HepG2 (cell line): Measurements from ENCODE around the gene FGF19. TPM values are rescaled to one million over a fixed set of nuclear protein-coding genes. Genes with fewer than 3 reads are reported as not detected.

Source experiments
- AHDC1 ChIP-seq: sonication (generic); formaldehyde crosslinking; IDR thresholded peaks from 2 replicates; pipeline ENCODE4 v1.5.1; 2020; ENCODE audit warnings: mild to moderate bottlenecking, missing genetic modification reagents, borderline replicate concordance
- AKAP8 ChIP-seq: sonication (generic); formaldehyde crosslinking; IDR thresholded peaks from 2 replicates; pipeline ENCODE4 v1.5.1; 2020; ENCODE audit warnings: mild to moderate bottlenecking, missing genetic modification reagents
- ELF3 ChIP-seq: IDR thresholded peaks from 2 replicates; pipeline ENCODE4 v1.6.1; 2016; ENCODE audit warnings: missing genetic modification reagents, missing compliant biosample characterization
- MYC ChIP-seq: sonication (generic); formaldehyde crosslinking; IDR thresholded peaks from 2 replicates; pipeline ENCODE4 v1.9.0; 2021; ENCODE audit warnings: missing genetic modification reagents, borderline replicate concordance
- NFATC3 ChIP-seq: sonication (generic); formaldehyde crosslinking; IDR thresholded peaks from 2 replicates; pipeline ENCODE4 v1.5.1; 2020; ENCODE audit warnings: mild to moderate bottlenecking, missing genetic modification reagents
- RELA ChIP-seq: sonication (generic); formaldehyde crosslinking; IDR thresholded peaks from 2 replicates; pipeline ENCODE4 v1.4.0; 2020; ENCODE audit warnings: missing genetic modification reagents
- RFX5 ChIP-seq: IDR thresholded peaks from 2 replicates; pipeline ENCODE4 v1.6.1; 2011; ENCODE audit warnings: low read depth, low read length, improper control_type of control experiment
- SMC3 ChIP-seq: IDR thresholded peaks from 2 replicates; pipeline ENCODE4 v1.6.1; 2011; ENCODE audit warnings: low read length, improper control_type of control experiment
- SMYD3 ChIP-seq: sonication (generic); formaldehyde crosslinking; IDR thresholded peaks from 2 replicates; pipeline ENCODE4 v1.8.1; 2023; ENCODE audit warnings: mild to moderate bottlenecking, missing genetic modification reagents
- SOX13 ChIP-seq, 3 experiments: fragments of 450-650 bp in 1 of 3; sonication (generic) in 1 of 3; formaldehyde crosslinking in 1 of 3; IDR thresholded peaks in 2 of 3; conservative IDR thresholded peaks in 1 of 3; 2 replicates each; pipeline versions ENCODE4 v1.5.0 to v1.6.1; 2016 to 2020; ENCODE audit warnings: antibody characterized with exemption in 1 of 3, mild to moderate bottlenecking in 1 of 3, missing compliant biosample characterization in 1 of 3, missing genetic modification reagents in 1 of 3, moderate library complexity in 1 of 3
- polyA plus RNA-seq, 8 experiments: library from polyadenylated mRNA; depleted of rRNA in 3 of 8; stranded (reverse) in 7 of 8; unstranded in 1 of 8; fragments of >200 nt; fragmentation: Illumina TruSeq in 4 of 8; extraction: Trizol in 4 of 8; gene quantifications; 2 replicates each; pipeline versions ENCODE4 v1.2.1 to v1.2.3, GENCODE V29; 2011 to 2016; ENCODE audit warnings: low read depth in 4 of 8, missing spikeins in 1 of 8, mixed read lengths in 1 of 8; ENCODE audit not compliant: insufficient read depth in 1 of 8
- total RNA-seq, 5 experiments: library from RNA; depleted of rRNA; stranded (reverse); fragments of >200 nt; fragmentation: Illumina TruSeq; extraction: Trizol; gene quantifications; 2 replicates each; pipeline ENCODE4 v1.2.3, GENCODE V29; 2016; ENCODE audit warnings: low read depth in 1 of 5
- TF ChIP-seq, protein P1 (sequence below): sonication (generic); formaldehyde crosslinking; IDR thresholded peaks from 2 replicates; pipeline ENCODE4 v1.4.0; 2020; ENCODE audit warnings: missing genetic modification reagents
- TF ChIP-seq, protein P2 (sequence below): sonication (generic); formaldehyde crosslinking; IDR thresholded peaks from 2 replicates; pipeline ENCODE4 v1.5.0; 2020; ENCODE audit warnings: mild to moderate bottlenecking, missing genetic modification reagents, moderate library complexity
- TF ChIP-seq, protein P3 (sequence below): sonication (generic); formaldehyde crosslinking; IDR thresholded peaks from 2 replicates; pipeline ENCODE4 v1.4.0; 2020; ENCODE audit warnings: missing genetic modification reagents, low read depth, mild to moderate bottlenecking, borderline replicate concordance
- TF ChIP-seq, protein P4 (sequence below): sonication (generic); formaldehyde crosslinking; conservative IDR thresholded peaks from 2 replicates; pipeline ENCODE4 v1.8.0; 2022; ENCODE audit warnings: missing genetic modification reagents

The FGF19 gene
- total and polyA plus RNA-seq, 2 of the 13 experiments (the other 11 are each of a cell fraction or from before 2014, with no cell fraction given): 0.07 TPM; not detected in 1

DNA sequence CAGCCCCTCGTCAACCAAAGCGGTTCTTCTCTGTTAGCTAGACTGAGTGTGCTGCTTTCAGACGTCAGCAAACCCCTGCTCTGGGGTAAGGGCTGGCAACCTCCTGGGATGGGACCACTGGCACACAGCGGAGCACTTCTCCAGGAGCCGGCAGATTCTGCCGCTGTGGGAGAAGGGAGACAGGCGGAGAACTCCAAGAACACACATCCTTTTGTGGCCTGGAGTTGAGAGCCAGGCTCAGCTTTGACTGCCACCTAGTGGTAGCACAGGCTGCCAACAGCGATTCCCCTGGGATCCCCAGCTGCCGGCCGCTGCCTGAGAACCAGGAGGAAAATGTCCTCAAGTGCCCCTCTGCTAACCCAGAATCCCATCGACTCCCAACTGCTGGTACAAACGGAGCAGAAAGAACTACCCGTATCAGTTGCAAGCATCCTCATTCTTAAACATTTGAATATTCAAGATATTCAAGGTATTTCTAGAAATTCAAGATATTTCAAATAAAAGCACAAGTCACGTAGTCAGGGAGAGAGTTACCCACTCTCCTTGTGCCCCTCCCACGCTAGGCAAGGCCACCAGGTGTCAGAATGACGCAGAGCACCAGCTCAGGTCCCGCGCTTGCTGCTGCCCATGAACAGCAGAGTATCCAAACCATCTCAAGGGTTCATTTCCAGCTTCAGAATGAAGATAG is 33.5 kb downstream of the FGF19 start (continued):
- TF ChIP-seq AHDC1 (CRISPR knock-in tag) (peak; percentile 29; the same call in 1 of the 2 replicates), AKAP8 (CRISPR knock-in tag) (no peak), SOX13 (IDR thresholded peaks at IDR 0.05) (no peak), SOX13 (CRISPR knock-in tag; conservative IDR thresholded peaks at IDR 0.05 in 1 of 2, IDR thresholded peaks at IDR 0.05 in 1 of 2) (peak in 1 of 2 experiments; percentile 35; a peak in 2 of 4 replicates), ELF3 (peak; percentile 60; the same call in 1 of the 2 replicates), SMYD3 (CRISPR knock-in tag) (no peak), RFX5 (no peak), SMC3 (peak; percentile 90), MYC (CRISPR knock-in tag) (peak; percentile 32; the same call in 1 of the 2 replicates), NFATC3 (CRISPR knock-in tag) (0 out of 2 replicates have a peak, but pooled peaks have one; percentile 48), RELA (CRISPR knock-in tag) (no peak)
- TF ChIP-seq, protein P1, sequence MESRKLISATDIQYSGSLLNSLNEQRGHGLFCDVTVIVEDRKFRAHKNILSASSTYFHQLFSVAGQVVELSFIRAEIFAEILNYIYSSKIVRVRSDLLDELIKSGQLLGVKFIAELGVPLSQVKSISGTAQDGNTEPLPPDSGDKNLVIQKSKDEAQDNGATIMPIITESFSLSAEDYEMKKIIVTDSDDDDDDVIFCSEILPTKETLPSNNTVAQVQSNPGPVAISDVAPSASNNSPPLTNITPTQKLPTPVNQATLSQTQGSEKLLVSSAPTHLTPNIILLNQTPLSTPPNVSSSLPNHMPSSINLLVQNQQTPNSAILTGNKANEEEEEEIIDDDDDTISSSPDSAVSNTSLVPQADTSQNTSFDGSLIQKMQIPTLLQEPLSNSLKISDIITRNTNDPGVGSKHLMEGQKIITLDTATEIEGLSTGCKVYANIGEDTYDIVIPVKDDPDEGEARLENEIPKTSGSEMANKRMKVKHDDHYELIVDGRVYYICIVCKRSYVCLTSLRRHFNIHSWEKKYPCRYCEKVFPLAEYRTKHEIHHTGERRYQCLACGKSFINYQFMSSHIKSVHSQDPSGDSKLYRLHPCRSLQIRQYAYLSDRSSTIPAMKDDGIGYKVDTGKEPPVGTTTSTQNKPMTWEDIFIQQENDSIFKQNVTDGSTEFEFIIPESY (CRISPR knock-in tag): peak; percentile 84
- TF ChIP-seq, protein P2, sequence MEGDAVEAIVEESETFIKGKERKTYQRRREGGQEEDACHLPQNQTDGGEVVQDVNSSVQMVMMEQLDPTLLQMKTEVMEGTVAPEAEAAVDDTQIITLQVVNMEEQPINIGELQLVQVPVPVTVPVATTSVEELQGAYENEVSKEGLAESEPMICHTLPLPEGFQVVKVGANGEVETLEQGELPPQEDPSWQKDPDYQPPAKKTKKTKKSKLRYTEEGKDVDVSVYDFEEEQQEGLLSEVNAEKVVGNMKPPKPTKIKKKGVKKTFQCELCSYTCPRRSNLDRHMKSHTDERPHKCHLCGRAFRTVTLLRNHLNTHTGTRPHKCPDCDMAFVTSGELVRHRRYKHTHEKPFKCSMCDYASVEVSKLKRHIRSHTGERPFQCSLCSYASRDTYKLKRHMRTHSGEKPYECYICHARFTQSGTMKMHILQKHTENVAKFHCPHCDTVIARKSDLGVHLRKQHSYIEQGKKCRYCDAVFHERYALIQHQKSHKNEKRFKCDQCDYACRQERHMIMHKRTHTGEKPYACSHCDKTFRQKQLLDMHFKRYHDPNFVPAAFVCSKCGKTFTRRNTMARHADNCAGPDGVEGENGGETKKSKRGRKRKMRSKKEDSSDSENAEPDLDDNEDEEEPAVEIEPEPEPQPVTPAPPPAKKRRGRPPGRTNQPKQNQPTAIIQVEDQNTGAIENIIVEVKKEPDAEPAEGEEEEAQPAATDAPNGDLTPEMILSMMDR: peak; percentile 96
- TF ChIP-seq, protein P3, sequence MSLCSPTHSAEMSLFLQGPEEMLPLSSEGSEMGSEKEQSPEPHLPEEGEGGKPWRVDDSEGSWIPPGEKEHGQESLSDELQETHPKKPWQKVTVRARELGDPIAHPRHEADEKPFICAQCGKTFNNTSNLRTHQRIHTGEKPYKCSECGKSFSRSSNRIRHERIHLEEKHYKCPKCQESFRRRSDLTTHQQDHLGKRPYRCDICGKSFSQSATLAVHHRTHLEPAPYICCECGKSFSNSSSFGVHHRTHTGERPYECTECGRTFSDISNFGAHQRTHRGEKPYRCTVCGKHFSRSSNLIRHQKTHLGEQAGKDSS (CRISPR knock-in tag): peak; percentile 98
- TF ChIP-seq, protein P4, sequence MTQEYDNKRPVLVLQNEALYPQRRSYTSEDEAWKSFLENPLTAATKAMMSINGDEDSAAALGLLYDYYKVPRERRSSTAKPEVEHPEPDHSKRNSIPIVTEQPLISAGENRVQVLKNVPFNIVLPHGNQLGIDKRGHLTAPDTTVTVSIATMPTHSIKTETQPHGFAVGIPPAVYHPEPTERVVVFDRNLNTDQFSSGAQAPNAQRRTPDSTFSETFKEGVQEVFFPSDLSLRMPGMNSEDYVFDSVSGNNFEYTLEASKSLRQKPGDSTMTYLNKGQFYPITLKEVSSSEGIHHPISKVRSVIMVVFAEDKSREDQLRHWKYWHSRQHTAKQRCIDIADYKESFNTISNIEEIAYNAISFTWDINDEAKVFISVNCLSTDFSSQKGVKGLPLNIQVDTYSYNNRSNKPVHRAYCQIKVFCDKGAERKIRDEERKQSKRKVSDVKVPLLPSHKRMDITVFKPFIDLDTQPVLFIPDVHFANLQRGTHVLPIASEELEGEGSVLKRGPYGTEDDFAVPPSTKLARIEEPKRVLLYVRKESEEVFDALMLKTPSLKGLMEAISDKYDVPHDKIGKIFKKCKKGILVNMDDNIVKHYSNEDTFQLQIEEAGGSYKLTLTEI (CRISPR knock-in tag): no peak
